ENCODE data around the gene CPSF6. TPM values are rescaled to one million over a fixed set of nuclear protein-coding genes. Genes with fewer than 3 reads are reported as not detected.
A peak's percentile ranks its signal among the peaks of the same experiment; 100 is the strongest.
"Not testable (repeated sequence)": the region's sequence is repeated elsewhere in the genome, so short reads cannot be mapped to it uniquely, and the experiment has no call there.

Gene CPSF6, protein sequence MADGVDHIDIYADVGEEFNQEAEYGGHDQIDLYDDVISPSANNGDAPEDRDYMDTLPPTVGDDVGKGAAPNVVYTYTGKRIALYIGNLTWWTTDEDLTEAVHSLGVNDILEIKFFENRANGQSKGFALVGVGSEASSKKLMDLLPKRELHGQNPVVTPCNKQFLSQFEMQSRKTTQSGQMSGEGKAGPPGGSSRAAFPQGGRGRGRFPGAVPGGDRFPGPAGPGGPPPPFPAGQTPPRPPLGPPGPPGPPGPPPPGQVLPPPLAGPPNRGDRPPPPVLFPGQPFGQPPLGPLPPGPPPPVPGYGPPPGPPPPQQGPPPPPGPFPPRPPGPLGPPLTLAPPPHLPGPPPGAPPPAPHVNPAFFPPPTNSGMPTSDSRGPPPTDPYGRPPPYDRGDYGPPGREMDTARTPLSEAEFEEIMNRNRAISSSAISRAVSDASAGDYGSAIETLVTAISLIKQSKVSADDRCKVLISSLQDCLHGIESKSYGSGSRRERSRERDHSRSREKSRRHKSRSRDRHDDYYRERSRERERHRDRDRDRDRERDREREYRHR
- 10 to 100 TPM; 17.6 to 49.2 (median 29.0) TPM for total RNA-seq

DNA sequence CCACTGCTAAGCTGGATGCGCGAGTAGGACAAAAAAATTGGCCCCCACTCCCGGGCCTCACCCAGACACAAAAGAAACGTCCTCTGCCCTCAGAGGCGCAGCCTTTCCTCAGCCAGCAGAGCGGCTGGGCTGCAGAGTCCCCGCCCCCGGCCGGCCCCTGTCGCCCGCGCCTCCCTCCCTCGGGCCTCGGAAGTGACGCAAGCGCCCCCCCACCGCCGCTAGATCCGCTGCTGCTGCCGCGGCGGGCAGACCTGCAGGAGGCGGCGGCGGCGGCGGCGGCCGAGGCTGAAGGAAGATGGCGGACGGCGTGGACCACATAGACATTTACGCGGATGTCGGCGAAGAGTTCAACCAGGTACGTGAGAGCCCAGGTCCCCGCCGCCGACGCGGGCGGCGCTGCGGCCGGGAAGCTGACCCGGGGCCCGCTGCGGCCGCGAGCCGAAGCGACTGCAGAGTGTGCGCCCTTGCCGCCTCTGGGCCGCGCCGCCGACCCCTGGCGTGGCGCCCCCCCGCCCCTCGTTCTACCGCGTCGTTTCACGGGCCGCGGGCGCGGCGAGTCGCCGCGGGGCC lies at the start of gene CPSF6:
Gene CPSF6 (plus strand): TSS at position 218 of the 570 bp plus-strand sequence. CDS start 78 bp downstream, at position 296.
- Histone ChIP-seq H3K4me3 (peak within 1 kb of the TSS; percentile 79 to 93 (median 88)), H3K9me3 (no peaks in the 10 kb centered on the region), H3K36me3 (no peaks in the 10 kb centered on the region), H3K27ac (replicated peaks in 1 of 4) (peak within 1 kb of the TSS; percentile 94 to 97 (median 96)), H3K4me1 (peaks cover 28 to 48% (median 45%) of the 10 kb centered on the region in 4 donors), H3K27me3 (no peaks in the 10 kb centered on the region)
- peak; percentile 96 for DNase-seq (ENCODE audit: extremely low spot score)
- WGBS, result 0% methylated on average over 6 of the region's 75 CpGs
- intact Hi-C loops (cut with DNase I), result no loop called here
- TF ChIP-seq POLR2AphosphoS5 (IDR thresholded peaks at IDR 0.05) (peak; percentile 97 to 98), POLR2A (IDR thresholded peaks at IDR 0.05; ENCODE audit: low read depth) (peak; percentile 88), EP300 (IDR thresholded peaks at IDR 0.05) (no peak)
- TF ChIP-seq, protein P1, sequence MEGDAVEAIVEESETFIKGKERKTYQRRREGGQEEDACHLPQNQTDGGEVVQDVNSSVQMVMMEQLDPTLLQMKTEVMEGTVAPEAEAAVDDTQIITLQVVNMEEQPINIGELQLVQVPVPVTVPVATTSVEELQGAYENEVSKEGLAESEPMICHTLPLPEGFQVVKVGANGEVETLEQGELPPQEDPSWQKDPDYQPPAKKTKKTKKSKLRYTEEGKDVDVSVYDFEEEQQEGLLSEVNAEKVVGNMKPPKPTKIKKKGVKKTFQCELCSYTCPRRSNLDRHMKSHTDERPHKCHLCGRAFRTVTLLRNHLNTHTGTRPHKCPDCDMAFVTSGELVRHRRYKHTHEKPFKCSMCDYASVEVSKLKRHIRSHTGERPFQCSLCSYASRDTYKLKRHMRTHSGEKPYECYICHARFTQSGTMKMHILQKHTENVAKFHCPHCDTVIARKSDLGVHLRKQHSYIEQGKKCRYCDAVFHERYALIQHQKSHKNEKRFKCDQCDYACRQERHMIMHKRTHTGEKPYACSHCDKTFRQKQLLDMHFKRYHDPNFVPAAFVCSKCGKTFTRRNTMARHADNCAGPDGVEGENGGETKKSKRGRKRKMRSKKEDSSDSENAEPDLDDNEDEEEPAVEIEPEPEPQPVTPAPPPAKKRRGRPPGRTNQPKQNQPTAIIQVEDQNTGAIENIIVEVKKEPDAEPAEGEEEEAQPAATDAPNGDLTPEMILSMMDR (IDR thresholded peaks at IDR 0.05), result peak; percentile 9 to 23 (median 11)

DNA sequence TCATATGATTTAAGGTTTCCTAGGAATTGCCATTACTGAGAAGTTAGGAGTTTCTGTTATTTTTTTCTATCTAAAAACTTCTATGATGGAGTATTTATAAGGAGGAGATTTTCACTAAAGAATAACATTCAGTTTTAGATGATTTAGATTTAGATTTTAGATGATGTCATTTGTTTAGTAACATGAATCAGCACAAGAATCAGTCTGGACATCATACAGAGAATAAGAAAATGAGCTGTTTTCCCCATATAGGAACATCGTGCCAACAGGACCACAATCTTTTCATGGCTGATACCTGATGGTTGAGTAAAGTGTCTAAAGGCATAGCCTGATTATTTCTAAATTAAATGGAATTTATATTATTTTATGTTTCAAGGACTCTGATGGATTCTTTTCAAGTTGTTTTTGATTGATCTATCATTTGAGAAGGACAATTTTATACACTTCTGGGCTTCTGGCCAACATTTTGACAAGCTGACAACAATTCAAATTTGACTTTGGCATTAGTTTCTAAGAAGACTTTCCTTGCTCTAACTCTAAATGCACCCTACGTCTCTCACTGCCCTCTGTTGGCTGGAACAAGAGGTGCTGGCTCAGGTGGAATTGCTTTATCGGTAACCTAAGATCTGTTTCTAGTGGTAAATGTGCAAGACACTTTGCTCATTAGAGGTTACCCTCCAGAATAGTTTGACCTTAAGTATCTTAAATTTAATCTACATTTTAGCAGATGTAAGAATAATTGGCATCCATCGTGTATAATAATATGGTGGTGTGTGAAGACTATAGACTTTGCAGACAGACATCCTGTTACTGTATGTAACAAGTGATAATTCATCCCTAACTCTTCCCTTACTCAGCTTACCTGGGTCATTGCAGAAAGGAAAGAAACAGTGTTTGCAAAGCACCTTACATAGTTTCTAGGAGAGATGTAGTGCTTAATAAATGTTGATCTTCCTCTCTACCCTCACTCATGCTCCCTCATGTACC lies 42.8 kb upstream of the CPSF6 start:
- intact Hi-C loops (cut with DNase I), result no loop called here
- Histone ChIP-seq H3K4me3 (no peak overlapping the region), H3K27me3 (no peaks in the 10 kb centered on the region), H3K9me3 (peaks cover 0 to 33% (median 20%) of the 10 kb centered on the region in 4 donors), H3K36me3 (no peaks in the 10 kb centered on the region), H3K27ac (replicated peaks in 1 of 4) (no peak overlapping the region), H3K4me1 (no peaks in the 10 kb centered on the region)
- TF ChIP-seq, protein P1 (IDR thresholded peaks at IDR 0.05), result peak in 1 of 3 experiments; percentile 12
- TF ChIP-seq EP300 (IDR thresholded peaks at IDR 0.05), result no peak
- 72% methylated on average over 4 of the region's 4 CpGs for WGBS
- DNase-seq (ENCODE audit: extremely low spot score), result no peak

DNA sequence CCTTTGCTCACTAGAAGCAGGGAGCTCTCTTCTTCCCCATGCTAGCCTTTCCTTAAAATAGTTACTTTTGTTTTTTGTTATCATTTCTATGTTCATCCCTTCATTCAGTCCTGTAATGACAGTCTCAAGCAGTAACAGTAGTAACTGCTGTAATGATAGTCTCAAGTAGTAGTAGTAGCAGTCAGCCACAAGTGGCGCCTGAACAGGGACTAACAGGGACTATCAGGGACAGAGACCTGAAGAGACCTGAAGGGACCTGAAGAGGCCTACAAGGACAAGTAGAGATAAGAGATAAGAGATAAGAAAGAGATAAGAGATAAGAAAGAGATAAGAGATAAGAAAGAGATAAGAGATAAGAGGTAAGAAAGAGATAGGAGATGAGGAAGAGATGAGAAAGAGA lies 39.4 kb upstream of the CPSF6 start:
- H3K36me3 ChIP-seq; intact Hi-C loops (cut with DNase I); DNase-seq (ENCODE audit: extremely low spot score); H3K4me1 ChIP-seq; H3K4me3 ChIP-seq; H3K27ac ChIP-seq (replicated peaks in 1 of 4); H3K27me3 ChIP-seq: not testable (repeated sequence)
- WGBS, result 95% methylated on average over 1 of the region's 1 CpG
- peaks cover 0 to 38% (median 24%) of the 10 kb centered on the region in 4 donors for H3K9me3 ChIP-seq

DNA sequence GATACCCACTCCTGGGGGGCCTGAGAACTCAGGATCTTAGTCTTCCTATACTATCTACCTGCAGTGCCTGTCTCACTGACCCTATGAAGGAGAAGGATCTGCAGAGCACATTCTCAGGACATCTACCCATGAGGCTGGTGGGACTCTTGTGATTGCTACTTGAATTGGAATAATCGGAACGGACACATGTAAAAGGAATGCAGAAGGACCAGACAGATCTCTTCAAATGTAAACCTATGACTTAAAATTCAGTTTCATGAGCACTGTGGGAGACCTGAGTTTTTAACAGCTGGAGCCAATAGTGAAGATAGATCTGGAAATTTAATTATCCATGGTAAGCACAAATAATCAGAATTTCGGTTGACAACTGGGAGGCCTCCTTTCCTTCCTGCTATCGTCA lies 35.2 kb upstream of the CPSF6 start:
- WGBS, result 76% methylated on average over 4 of the region's 4 CpGs
- TF ChIP-seq POLR2A (IDR thresholded peaks at IDR 0.05; ENCODE audit: low read depth) (no peak), POLR2AphosphoS5 (IDR thresholded peaks at IDR 0.05) (no peak), EP300 (IDR thresholded peaks at IDR 0.05) (no peak)
- TF ChIP-seq, protein P1 (IDR thresholded peaks at IDR 0.05), result no peak
- Histone ChIP-seq H3K4me1 (no peaks in the 10 kb centered on the region), H3K4me3 (no peak overlapping the region), H3K36me3 (no peaks in the 10 kb centered on the region), H3K27ac (replicated peaks in 1 of 4) (no peak overlapping the region), H3K9me3 (peaks cover 0 to 29% (median 17%) of the 10 kb centered on the region in 4 donors), H3K27me3 (no peaks in the 10 kb centered on the region)
- intact Hi-C loops (cut with DNase I), result no loop called here
- no peak for DNase-seq (ENCODE audit: extremely low spot score)
